ENCODE measurements around the gene ADARB1. TPM values are rescaled to one million over a fixed set of nuclear protein-coding genes. Genes with fewer than 3 reads are reported as not detected.
"Not testable (repeated sequence)": the region's sequence is repeated elsewhere in the genome, so short reads cannot be mapped to it uniquely, and the experiment has no call there.

Gene ADARB1
- polyA plus RNA-seq, 4 donors, result 16.0 to 19.8 (median 17.3) TPM

DNA sequence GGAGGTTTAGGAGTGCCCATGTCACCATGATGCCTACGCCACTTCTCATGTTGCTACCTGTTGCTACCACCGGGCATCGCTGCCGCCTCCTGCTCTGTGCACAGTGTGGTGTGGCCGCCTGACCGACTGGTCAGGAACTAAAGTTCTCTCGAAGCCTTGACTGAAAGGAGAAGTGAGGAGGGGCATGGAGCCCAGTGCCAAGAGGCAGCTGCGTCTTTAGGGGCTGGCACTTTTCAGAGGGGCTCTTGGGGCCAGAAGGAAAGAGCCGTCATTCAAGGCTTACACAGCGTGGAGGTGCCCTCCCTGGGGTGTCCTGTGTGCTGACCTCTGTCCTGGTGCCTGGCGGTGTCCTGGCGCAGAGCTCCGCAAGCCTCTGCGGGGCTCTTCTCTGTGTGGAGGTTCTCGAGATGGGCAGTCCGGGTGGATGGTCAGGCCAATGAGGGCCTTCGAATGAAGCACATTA, 57.2 kb downstream of the ADARB1 start:
- DNase-seq (ENCODE audit: low read depth in 4 of 4, low spot score in 3 of 4), result no peak

DNA sequence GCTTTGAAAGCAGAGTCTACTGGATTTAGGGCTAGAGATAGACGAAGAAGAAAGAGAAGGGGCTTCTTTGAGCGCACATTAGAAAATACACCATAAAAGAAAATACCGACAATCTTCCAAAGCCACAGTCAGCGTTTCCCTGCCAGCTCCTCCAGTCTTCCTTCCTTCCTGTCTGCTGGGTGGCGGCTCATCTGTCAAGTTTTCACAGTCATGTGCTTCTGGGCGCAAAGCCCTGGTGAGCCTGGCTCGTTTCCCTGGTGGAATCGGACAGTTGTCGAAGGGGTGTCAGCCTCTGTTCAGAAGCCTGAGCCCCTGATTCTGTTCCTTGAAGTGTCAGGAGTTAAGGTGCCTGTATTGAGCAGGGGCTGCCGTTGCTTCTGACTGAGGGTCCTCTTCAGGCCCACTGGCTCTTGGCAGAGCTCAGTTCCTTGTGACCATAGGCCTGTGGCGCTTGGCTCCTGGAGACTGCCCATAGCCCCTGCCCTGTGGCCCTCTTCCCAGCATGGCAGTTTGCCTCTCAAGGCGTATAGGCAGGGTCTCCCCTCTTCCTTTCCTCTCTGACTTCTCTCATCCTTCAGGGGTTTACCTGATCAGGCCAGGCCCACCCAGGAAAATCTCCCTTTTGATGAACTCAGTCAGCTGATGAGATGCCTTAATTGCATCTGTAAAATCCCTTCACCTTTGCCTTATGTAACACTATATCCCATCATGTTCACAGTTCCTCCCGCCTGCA, 58.6 kb downstream of the ADARB1 start:
- DNase-seq (ENCODE audit: low read depth in 4 of 4, low spot score in 3 of 4), result no peak

- not testable (repeated sequence) for DNase-seq (ENCODE audit: low read depth in 4 of 4, low spot score in 3 of 4)
Measured at GRCh38 chr21:45133574-45134278, 59.3 kb downstream of the ADARB1 start.

- DNase-seq (ENCODE audit: low read depth in 4 of 4, low spot score in 3 of 4), result no peak
Measured at GRCh38 chr21:45134279-45135076, 60.1 kb downstream of the ADARB1 start.

DNA sequence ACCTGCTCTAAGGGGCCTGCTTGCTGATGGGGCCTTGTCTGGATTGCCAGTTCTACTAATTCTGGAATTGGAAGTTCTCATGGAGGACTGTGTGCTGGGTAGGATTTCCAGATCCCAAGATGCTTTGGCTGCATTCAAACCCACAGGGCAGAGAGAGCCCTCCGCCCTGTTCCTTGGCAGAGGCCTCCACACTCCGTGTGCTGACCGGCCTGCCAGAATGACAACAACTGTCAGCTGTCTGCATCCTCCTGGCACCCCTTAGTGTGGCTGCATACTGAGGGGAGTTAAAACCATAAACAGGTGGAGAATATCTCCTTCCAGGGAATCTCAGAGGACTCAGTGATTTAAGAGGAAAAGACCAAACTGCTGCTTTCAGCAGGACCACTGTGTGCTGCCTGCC, 60.7 kb downstream of the ADARB1 start:
- no peak for DNase-seq (ENCODE audit: low read depth in 4 of 4, low spot score in 3 of 4)

- no peak for DNase-seq (ENCODE audit: low read depth in 4 of 4, low spot score in 3 of 4)
Measured at GRCh38 chr21:45135868-45136267, 61.5 kb downstream of the ADARB1 start.

GRCh38 chr21:45136500-45136899, 62.1 kb downstream of the ADARB1 start:
- no peak for DNase-seq (ENCODE audit: low read depth in 4 of 4, low spot score in 3 of 4)

DNA sequence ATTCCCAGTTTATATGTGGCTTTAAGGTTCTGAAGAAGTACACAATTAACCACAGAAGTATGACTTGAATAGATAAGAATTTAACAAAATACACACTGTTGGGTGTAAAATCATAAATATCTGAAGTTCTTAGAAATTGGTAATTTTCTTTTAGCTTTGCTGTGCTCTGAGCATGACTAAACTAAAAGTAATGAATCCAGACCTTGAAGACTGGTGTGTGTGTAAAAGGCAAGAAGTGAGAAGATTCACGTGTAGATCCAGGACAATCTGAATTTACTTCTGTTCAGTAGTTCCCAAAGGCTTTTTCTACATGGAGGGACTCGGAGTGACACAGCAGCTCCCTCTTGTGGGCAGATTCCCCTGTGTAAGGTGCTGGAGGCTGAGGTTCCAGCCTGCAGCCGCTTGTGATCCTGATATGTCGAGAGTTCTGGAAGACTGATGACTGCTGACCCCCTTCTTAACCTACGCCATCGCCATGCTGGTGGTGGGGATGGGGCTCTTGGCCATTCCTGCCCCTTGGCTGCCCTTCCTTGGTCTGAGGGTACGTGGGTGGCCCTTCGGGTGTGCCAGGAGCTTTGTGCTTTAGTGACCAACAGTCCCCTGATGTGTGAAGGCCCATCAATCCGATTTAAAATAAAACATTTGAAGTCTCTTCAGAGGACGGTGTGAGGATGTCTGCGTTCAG, 62.7 kb downstream of the ADARB1 start:
- DNase-seq (ENCODE audit: low read depth in 4 of 4, low spot score in 3 of 4), result peak; percentile 56 to 80 (median 67)

DNA sequence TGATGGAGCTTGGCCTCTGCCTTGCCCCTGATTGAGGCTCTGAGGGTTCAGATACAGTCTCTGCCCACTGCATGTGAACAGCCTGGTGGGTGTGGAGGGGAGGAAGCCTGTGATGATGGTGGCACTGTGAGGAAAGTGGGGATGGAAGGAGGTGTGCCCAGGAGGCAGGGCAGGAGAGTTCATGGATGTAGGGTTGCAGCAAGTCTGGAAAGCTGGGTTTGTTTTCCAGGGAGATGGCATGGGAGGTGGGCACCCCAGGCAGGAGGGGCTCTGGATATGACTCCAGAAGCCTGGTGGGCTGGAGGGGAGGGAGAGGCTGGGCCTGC, 63.2 kb downstream of the ADARB1 start:
- no peak for DNase-seq (ENCODE audit: low read depth in 4 of 4, low spot score in 3 of 4)

GRCh38 chr21:45138199-45139002, 64.0 kb downstream of the ADARB1 start:
- DNase-seq (ENCODE audit: low read depth in 4 of 4, low spot score in 3 of 4), result no peak

DNA sequence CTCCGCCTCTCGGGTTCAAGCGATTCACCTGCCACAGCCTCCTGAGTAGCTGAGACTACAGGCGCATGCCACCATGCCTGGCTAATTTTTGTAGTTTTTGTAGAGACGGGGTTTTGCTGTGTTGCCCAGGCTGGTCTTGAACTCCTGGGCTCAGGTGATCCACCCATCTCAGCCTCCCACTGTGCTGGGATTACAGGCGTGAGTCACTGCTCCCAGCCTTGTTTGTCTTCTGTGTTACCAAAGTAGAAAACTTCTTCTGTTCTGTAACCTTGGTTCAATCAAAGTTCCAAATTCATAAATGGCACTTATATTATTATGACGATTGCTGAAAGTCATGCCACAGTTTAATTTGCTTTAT, 64.6 kb downstream of the ADARB1 start:
- DNase-seq (ENCODE audit: low read depth in 4 of 4, low spot score in 3 of 4), result not testable (repeated sequence)

DNA sequence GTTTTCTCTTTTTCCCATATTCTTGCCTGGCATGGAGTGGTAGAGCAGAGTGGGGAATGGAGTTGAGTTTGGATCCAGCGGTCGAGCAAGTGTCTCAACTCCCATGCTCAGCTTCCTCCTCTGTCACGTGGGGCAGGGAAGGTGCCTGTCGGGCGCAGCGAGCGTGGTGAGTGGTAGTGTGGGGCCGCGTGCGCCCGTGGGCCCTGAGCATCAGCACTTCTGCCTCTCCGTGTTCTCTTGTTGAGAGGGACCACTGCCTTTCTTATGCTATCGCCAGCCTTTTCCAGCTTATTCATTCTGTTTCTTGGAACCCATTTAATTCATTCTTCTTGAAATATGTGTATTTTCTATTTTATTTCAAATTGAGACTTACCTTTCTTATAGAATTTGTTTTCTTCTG, 65.1 kb downstream of the ADARB1 start:
- no peak for DNase-seq (ENCODE audit: low read depth in 4 of 4, low spot score in 3 of 4)

DNA sequence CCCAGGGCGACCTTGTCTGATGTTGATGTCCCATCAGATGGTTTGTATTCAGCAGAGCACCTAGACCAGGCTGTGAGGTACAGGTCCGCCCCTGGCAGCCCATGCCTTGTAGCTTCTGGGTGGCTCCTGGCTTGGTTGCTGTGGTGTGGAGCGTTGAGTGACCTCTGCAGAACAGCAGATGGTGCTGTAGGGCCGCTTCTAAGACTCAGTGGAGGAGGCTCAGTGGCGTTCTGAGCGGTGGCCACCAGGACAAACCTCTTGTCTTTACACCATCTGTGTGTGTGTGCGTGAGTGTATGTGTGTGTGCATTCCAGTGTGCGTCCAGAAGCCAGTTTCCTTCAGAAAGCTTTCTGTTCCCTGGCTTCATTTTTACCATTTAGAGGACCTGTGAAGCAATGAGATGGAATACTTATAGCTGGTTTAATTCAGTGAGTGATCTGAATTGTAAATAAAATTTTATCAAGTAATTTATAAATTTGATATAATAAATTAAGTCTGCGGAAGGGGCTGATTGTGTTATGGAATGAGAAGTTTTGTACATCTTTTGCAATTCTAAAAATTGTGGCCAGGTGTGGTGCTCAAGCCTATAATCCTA, 66.1 kb downstream of the ADARB1 start:
- peak in 3 of 4 donors; percentile 53 to 74 (median 62) for DNase-seq (ENCODE audit: low read depth in 4 of 4, low spot score in 3 of 4)

GRCh38 chr21:45140944-45141343, 66.6 kb downstream of the ADARB1 start:
- DNase-seq (ENCODE audit: low read depth in 4 of 4, low spot score in 3 of 4), result not testable (repeated sequence)

- DNase-seq (ENCODE audit: low read depth in 4 of 4, low spot score in 3 of 4), result no peak
Measured at GRCh38 chr21:45141507-45141906, 67.1 kb downstream of the ADARB1 start.

DNA sequence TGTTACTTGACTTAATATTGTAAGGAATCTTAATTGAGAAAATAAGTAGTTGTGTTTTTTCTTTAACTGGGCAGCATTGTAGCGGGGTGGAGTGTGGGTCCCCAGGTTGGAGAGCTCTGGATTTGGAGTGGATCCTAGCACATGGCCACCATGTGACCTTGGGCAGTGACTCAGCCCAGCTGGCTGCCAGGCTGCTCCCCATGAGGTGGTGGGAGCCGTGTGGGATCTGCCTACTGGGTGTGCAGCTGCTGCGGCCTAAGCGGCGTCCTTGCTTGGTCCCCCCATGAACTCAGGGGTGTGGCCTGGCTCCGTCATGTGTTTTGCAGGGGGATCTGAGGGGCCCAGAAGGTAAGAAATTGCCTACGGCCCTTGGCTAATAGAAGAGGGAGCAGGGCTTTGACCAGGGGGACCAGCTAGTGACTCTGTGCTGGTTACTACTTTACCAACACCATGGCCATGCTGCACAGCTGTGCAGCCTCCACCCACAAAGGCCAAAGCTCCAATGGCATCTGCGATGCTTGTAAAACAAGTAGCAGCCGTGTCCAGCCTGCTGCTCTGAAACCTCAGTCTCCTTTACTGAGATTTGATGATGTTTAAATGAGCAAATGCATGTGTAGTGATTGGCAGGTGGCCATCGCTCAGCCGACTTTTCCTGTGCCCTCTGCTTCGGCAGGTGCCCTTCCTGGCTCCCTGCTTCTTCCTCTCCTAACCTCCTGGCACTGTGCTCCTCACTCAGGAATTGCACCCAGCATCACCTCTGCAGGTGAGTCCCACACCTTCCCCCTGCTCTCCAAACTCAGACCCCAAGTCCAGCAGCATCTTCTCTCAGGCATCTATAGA, 68.3 kb downstream of the ADARB1 start:
- DNase-seq (ENCODE audit: low read depth in 4 of 4, low spot score in 3 of 4), result no peak

GRCh38 chr21:45143855-45144254, 69.5 kb downstream of the ADARB1 start:
- no peak for DNase-seq (ENCODE audit: low read depth in 4 of 4, low spot score in 3 of 4)

DNA sequence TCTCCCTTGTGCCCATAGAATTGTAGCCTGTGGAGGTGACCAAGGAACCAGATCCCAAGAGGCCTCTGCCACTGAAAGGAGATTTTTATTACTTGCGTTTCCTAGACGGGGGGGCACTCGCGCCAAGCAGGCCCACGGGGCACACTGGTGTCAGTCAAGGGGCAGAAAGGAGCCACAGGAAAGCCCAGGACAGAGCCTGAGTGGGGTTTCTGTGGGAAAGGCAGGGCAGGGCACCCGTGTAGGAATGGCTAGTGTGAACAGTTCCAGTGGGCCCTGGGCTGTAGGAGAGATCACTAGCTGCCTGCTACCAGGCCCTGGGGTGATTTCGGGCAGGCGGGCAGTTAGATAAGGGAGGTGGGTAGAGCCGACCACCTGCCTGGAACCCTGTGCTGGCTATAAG, 70.8 kb downstream of the ADARB1 start:
- no peak for DNase-seq (ENCODE audit: low read depth in 4 of 4, low spot score in 3 of 4)

GRCh38 chr21:45145846-45146245, 71.5 kb downstream of the ADARB1 start:
- not testable (repeated sequence) for DNase-seq (ENCODE audit: low read depth in 4 of 4, low spot score in 3 of 4)
